PC-9 (cell line): Measurements from ENCODE around the gene HPD.

Experiments used
- CTCF ChIP-seq: fragments of 200-600 bp; sonication (generic); conservative IDR thresholded peaks from 2 replicates; pipeline ENCODE4 v1.6.1; 2017; ENCODE audit warnings: mixed run types, antibody characterized with exemption, mild to moderate bottlenecking, moderate library complexity
- EZH2 ChIP-seq: fragments of 200-600 bp; sonication (generic); IDR thresholded peaks from 2 replicates; pipeline ENCODE4 v1.8.0; 2017; ENCODE audit warnings: antibody characterized with exemption, low read depth

GRCh38 chr12:121799156-121799841 lies 59.4 kb downstream of the HPD start:
- TF ChIP-seq EZH2 (no peak), CTCF (no peak)
